ENCODE data around the gene NIPA2. TPM values are rescaled to one million over a fixed set of nuclear protein-coding genes. Genes with fewer than 3 reads are reported as not detected.

The NIPA2 gene
- total RNA-seq, 1 experiment from 2014 or later, result 77.9 TPM

- no peak overlapping the region for H4K5ac ChIP-seq (ENCODE audit: insufficient read length, low read depth, low read length)
- no peaks in the 10 kb centered on the region for H3K27me3 Mint-ChIP-seq (ENCODE audit: low read depth)
- H3K9me3 Mint-ChIP-seq, result no peaks in the 10 kb centered on the region
- WGBS (ENCODE audit: extremely low coverage, insufficient read length, low lambda C conversion rate), result no CpG with 5 or more reads among the region's 6 CpGs
- H4K8ac ChIP-seq (replicated peaks; ENCODE audit: insufficient read length, low read depth, low read length), result no peak overlapping the region
- no peaks in the 10 kb centered on the region; the same call in 1 of the 2 replicates for H3K4me1 ChIP-seq (ENCODE audit: insufficient read depth, low read length)
- no peak overlapping the region for H3K9ac ChIP-seq (ENCODE audit: extremely low read depth, insufficient read length, low read length)
- no peak overlapping the region for H3K4me2 ChIP-seq (ENCODE audit: insufficient read depth, insufficient read length, low read length)
- no peaks in the 10 kb centered on the region for H3K9me3 ChIP-seq (ENCODE audit: control insufficient read depth, low read depth, low read length)
- peak overlapping the region in 1 of 3 experiments; percentile 21; a peak in 1 of 7 replicates for H3K27ac Mint-ChIP-seq
- no peak overlapping the region for H3K56ac ChIP-seq (ENCODE audit: insufficient read length, low read depth, low read length)
- H3K79me1 ChIP-seq (ENCODE audit: insufficient read depth, low read depth, low read length, poor library complexity, severe bottlenecking), result no peaks in the 10 kb centered on the region
- no peak overlapping the region for H3K27ac ChIP-seq (ENCODE audit: insufficient read length, low read depth, low read length)
- no peaks in the 10 kb centered on the region for H3K79me2 ChIP-seq (ENCODE audit: insufficient read depth, low read length)
- no peak overlapping the region for H2BK20ac ChIP-seq (ENCODE audit: low read depth, low read length, poor library complexity, severe bottlenecking)
- no peak overlapping the region for H2BK12ac ChIP-seq (ENCODE audit: insufficient read length, low read depth, low read length)
- H3K27me3 ChIP-seq (ENCODE audit: insufficient read depth, low read length), result no peaks in the 10 kb centered on the region
- peaks cover 18 to 32% (median 31%) of the 10 kb centered on the region in 3 experiments for H3K36me3 Mint-ChIP-seq (ENCODE audit: insufficient read depth in 1 of 3, low read depth in 3 of 3)
- no peak overlapping the region for H2AFZ ChIP-seq (ENCODE audit: low read length)
- H3K14ac ChIP-seq (ENCODE audit: insufficient read depth, low read length), result no peak overlapping the region
- H3K4me1 Mint-ChIP-seq, result peaks cover 4% of the 10 kb centered on the region in 2 experiments
- H3K4me3 Mint-ChIP-seq, result no peak overlapping the region
- H3K4ac ChIP-seq (ENCODE audit: low read depth, low read length), result no peak overlapping the region
- no peak overlapping the region for H3K23ac ChIP-seq (ENCODE audit: insufficient read length, low read depth, low read length)
- H2BK5ac ChIP-seq (ENCODE audit: insufficient read length, low read length), result no peak overlapping the region
- no peak overlapping the region for H2BK15ac ChIP-seq (ENCODE audit: low read depth, low read length)
- no peaks in the 10 kb centered on the region for H3K23me2 ChIP-seq (ENCODE audit: insufficient read length, low read depth, low read length, poor library complexity, severe bottlenecking)
- H2BK120ac ChIP-seq (ENCODE audit: low read depth, low read length, poor library complexity, severe bottlenecking), result no peak overlapping the region
- TF ChIP-seq CTCF (conservative IDR thresholded peaks at IDR 0.05), result no peak
- no peaks in the 10 kb centered on the region for H4K20me1 ChIP-seq (ENCODE audit: control insufficient read depth, insufficient read depth, insufficient read length)
- no peak overlapping the region for H2AK5ac ChIP-seq (ENCODE audit: insufficient read length, low read length)
- H3K18ac ChIP-seq (ENCODE audit: insufficient read length, low read depth, low read length), result no peak overlapping the region
- no peak overlapping the region for H4K91ac ChIP-seq (ENCODE audit: insufficient read length, low read depth, low read length)
- no peak for DNase-seq
- no peak overlapping the region for H3T11ph ChIP-seq (ENCODE audit: low read length)
These were observed 46.7 kb downstream of the NIPA2 start for GRCh38 chr15:22885120-22885519.

All from H9 (cell line).